ENCODE data around the gene NUAK1. TPM values are rescaled to one million over a fixed set of nuclear protein-coding genes. Genes with fewer than 3 reads are reported as not detected.

NUAK1 gene
- polyA plus RNA-seq, 1 experiment: 8.3 TPM

DNA sequence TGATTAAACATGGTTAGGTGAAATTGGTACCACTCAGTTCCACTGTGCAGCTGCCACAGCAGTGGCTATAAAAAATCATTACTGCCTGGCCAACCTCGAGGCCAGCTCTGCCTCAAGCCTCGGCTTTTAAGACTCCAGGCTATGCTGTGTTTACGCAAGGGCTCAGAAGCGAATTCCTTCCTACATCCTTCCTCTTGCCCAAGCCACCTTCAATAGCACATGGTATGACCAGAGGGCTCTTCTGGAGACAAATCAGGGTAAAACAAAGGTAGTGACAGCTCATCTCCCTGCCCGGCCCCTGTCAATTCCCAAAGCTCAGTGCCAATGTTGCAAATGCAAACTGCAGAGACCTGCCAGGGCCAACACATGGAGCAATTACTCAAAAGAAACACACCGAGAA lies 31.9 kb downstream of the NUAK1 start:
- no peaks in the 10 kb centered on the region for H3K27me3 ChIP-seq (ENCODE audit: control insufficient read depth, insufficient read depth, low read length)
- ChIA-PET POLR2A (interaction anchor here (0.7 to 1.4 kb wide), 2 partner anchors 32 to 1397 kb away, joined by 5 to 6 read pairs; no protein-coding TSS in a partner anchor), CTCF (interaction anchor here (1.3 to 1.9 kb wide), 3 partner anchors 29 to 401 kb away, joined by 3 to 6 read pairs (median 4); no protein-coding TSS in a partner anchor)
- no peaks in the 10 kb centered on the region for H3K9me3 ChIP-seq (ENCODE audit: control insufficient read depth, insufficient read depth, low read length)
- no peak for DNase-seq (ENCODE audit: low read depth, low spot score)
- H3K4me3 ChIP-seq (ENCODE audit: low read depth, low read length): no peak overlapping the region
- no peak overlapping the region for H3K27ac ChIP-seq (ENCODE audit: low read depth, low read length)
- TF ChIP-seq, protein P1, sequence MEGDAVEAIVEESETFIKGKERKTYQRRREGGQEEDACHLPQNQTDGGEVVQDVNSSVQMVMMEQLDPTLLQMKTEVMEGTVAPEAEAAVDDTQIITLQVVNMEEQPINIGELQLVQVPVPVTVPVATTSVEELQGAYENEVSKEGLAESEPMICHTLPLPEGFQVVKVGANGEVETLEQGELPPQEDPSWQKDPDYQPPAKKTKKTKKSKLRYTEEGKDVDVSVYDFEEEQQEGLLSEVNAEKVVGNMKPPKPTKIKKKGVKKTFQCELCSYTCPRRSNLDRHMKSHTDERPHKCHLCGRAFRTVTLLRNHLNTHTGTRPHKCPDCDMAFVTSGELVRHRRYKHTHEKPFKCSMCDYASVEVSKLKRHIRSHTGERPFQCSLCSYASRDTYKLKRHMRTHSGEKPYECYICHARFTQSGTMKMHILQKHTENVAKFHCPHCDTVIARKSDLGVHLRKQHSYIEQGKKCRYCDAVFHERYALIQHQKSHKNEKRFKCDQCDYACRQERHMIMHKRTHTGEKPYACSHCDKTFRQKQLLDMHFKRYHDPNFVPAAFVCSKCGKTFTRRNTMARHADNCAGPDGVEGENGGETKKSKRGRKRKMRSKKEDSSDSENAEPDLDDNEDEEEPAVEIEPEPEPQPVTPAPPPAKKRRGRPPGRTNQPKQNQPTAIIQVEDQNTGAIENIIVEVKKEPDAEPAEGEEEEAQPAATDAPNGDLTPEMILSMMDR (IDR thresholded peaks at IDR 0.05; ENCODE audit: low read depth, low read length): no peak

DNA sequence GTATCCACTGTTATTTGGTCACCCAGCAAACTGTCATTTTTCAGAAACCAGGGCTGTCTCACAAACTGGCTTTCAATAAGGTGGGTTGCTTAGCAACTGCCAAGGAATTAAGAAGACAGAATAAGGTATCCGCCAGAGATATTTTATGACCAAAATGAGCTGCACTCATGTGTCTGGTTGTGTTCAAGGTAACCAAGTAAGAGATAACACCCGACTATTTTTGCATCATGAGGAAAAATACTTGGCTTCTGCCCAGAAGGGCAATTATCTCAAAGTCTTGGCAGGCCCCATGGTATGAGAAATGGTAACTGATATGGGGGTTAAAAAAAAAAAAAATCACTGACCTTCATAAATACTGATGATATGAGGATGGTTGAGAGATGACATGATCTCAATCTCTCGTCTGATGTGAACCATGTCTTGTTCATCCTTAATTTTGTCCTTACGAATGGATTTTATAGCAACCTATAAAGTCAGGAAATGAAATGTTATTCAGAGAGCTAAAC lies 32.6 kb downstream of the NUAK1 start:
- Histone ChIP-seq H3K4me3 (ENCODE audit: low read depth, low read length) (no peak overlapping the region), H3K27ac (ENCODE audit: low read depth, low read length) (no peak overlapping the region), H3K27me3 (ENCODE audit: control insufficient read depth, insufficient read depth, low read length) (no peaks in the 10 kb centered on the region), H3K9me3 (ENCODE audit: control insufficient read depth, insufficient read depth, low read length) (no peaks in the 10 kb centered on the region)
- ChIA-PET CTCF (interaction anchor here (1.3 kb wide), 1 partner anchor 400 kb away, joined by 3 read pairs; no protein-coding TSS in a partner anchor), POLR2A (interaction anchor here (0.7 kb wide), 1 partner anchor 1396 kb away, joined by 6 read pairs; no protein-coding TSS in a partner anchor)
- DNase-seq (ENCODE audit: low read depth, low spot score): no peak
- TF ChIP-seq, protein P1 (IDR thresholded peaks at IDR 0.05; ENCODE audit: low read depth, low read length): no peak

DNA sequence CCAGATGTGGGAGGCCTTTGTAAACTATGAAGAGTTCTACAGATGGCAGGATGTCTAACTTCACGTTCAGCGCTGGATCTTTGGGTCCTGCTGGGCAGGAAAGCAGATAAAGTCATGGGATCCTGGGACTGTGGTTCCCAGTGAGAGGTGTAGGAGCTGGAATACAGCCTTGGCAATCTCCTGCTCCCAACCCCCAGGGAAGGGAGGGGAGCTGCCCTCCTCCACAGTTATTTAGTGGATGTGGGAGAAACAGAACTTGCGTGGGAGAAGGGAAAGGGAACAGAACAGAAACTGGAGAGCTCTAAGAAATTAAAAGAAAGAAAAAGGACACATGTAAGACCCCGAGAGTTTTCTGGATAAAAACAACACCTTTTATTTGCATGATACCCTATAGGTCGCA lies 37.0 kb downstream of the NUAK1 start:
- Histone ChIP-seq H3K27me3 (ENCODE audit: control insufficient read depth, insufficient read depth, low read length) (no peaks in the 10 kb centered on the region), H3K9me3 (ENCODE audit: control insufficient read depth, insufficient read depth, low read length) (no peaks in the 10 kb centered on the region; the same call in 1 of the 2 replicates), H3K4me3 (ENCODE audit: low read depth, low read length) (no peak overlapping the region), H3K27ac (ENCODE audit: low read depth, low read length) (no peak overlapping the region)
- TF ChIP-seq, protein P1 (IDR thresholded peaks at IDR 0.05; ENCODE audit: low read depth, low read length): no peak
- no peak for DNase-seq (ENCODE audit: low read depth, low spot score)
- CTCF ChIA-PET: no interaction called here
- POLR2A ChIA-PET: no interaction called here

DNA sequence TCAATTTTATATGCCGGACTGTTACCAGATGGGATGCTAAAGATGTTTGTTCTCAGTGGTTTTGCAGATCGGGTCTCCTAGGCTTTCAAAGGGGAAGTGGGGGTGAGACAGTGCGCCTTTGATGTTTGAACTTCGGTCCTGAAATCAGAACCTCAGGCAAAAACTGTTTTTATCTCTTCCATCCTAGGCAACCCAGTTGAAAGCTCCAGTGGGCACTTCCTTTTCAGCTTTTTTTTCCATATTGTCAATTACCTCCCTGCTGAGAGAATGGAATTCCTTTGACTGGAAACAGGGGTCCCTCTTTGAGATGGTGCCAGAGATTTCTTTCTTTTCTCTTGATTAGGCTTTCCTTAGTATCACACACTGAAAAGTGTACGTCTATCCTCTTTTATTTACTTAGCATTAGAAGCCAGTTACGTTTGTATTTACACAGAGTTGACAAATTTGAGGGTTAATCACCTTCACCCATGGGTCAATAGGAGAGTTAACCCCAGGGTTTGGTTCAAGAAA lies 40.0 kb downstream of the NUAK1 start:
- H3K4me3 ChIP-seq (ENCODE audit: low read depth, low read length): no peak overlapping the region
- POLR2A ChIA-PET: no interaction called here
- no peaks in the 10 kb centered on the region; the same call in 1 of the 2 replicates for H3K9me3 ChIP-seq (ENCODE audit: control insufficient read depth, insufficient read depth, low read length)
- H3K27me3 ChIP-seq (ENCODE audit: control insufficient read depth, insufficient read depth, low read length): no peaks in the 10 kb centered on the region
- CTCF ChIA-PET: no interaction called here
- no peak for DNase-seq (ENCODE audit: low read depth, low spot score)
- no peak overlapping the region for H3K27ac ChIP-seq (ENCODE audit: low read depth, low read length)
- TF ChIP-seq, protein P1 (IDR thresholded peaks at IDR 0.05; ENCODE audit: low read depth, low read length): no peak

DNA sequence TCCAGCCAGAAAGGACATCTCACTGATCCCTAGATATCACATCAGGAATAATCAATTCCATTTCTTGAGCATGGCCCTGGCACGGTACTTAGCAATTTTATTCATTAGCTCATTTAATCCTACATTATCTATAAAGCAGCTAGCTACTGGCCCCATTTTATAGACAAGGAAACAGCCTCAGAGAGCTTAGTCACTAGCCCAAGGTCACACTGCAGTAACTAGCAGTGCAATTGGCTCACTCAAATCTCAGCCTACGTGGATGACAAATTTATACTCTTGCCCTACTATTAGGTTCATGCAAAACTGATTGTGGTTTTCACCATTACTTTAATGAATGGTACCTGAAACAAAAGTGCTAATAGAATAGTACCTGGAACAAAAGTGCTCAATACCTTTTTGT lies 41.7 kb downstream of the NUAK1 start:
- TF ChIP-seq, protein P1 (IDR thresholded peaks at IDR 0.05; ENCODE audit: low read depth, low read length): no peak
- ChIA-PET CTCF (no interaction called here), POLR2A (no interaction called here)
- no peaks in the 10 kb centered on the region for H3K27me3 ChIP-seq (ENCODE audit: control insufficient read depth, insufficient read depth, low read length)
- H3K4me3 ChIP-seq (ENCODE audit: low read depth, low read length): no peak overlapping the region
- H3K9me3 ChIP-seq (ENCODE audit: control insufficient read depth, insufficient read depth, low read length): no peaks in the 10 kb centered on the region; the same call in 1 of the 2 replicates
- no peak for DNase-seq (ENCODE audit: low read depth, low spot score)
- H3K27ac ChIP-seq (ENCODE audit: low read depth, low read length): no peak overlapping the region

Data from AG04450 (cell line).